GM12878 (cell line): ENCODE results near the gene TSFM. TPM values are rescaled to one million over a fixed set of nuclear protein-coding genes. Genes with fewer than 3 reads are reported as not detected.

Source experiments
- EGR1 ChIP-seq, 2 experiments: IDR thresholded peaks; 1 replicate in 1 of 2; 2 replicates in 1 of 2; pipeline ENCODE4 v1.6.1; 2011 to 2012; ENCODE audit warnings: low read depth in 2 of 2, low read length in 2 of 2, borderline replicate concordance in 1 of 2, mild to moderate bottlenecking in 1 of 2, moderate library complexity in 1 of 2
- EZH2 ChIP-seq: IDR thresholded peaks from 2 replicates; pipeline ENCODE4 v1.6.1; 2012; ENCODE audit warnings: low read depth, mild to moderate bottlenecking, control low read depth, inconsistent platforms, low read length, borderline replicate concordance; ENCODE audit not compliant: control insufficient read depth
- HCFC1 ChIP-seq: fragments of 150-350 bp; IDR thresholded peaks from 2 replicates; pipeline ENCODE4 v1.6.1; 2014; ENCODE audit warnings: low read length
- JUND ChIP-seq: IDR thresholded peaks from 2 replicates; pipeline ENCODE4 v1.6.1; 2012; ENCODE audit warnings: low read depth, mild to moderate bottlenecking, low read length, improper control_type of control experiment, moderate library complexity
- KLF5 ChIP-seq: fragments of 450-650 bp; IDR thresholded peaks from 2 replicates; pipeline ENCODE4 v1.6.1; 2014; ENCODE audit warnings: mild to moderate bottlenecking; ENCODE audit not compliant: partially characterized antibody
- POLR2AphosphoS2 ChIP-seq: IDR thresholded peaks from 2 replicates; pipeline ENCODE4 v1.6.1; 2011; ENCODE audit warnings: low read depth, mild to moderate bottlenecking, low read length, improper control_type of control experiment, moderate library complexity
- PRDM15 ChIP-seq: fragments of 450-650 bp; formaldehyde crosslinking; IDR thresholded peaks from 2 replicates; pipeline ENCODE4 v1.4.0; 2020; ENCODE audit warnings: mild to moderate bottlenecking, moderate library complexity
- SIN3A ChIP-seq: IDR thresholded peaks from 2 replicates; pipeline ENCODE4 v1.6.1; 2012; ENCODE audit warnings: low read depth, low read length, improper control_type of control experiment
- SUPT20H ChIP-seq: IDR thresholded peaks from 2 replicates; pipeline ENCODE4 v1.6.1; 2011; ENCODE audit warnings: low read depth, mild to moderate bottlenecking, low read length, moderate library complexity, borderline replicate concordance; ENCODE audit not compliant: control insufficient read depth
- polyA plus RNA-seq, 11 experiments: library from polyadenylated mRNA; depleted of rRNA in 4 of 11; unstranded in 6 of 11; stranded (reverse) in 5 of 11; fragments of >200 nt; fragmentation: Nextera tagmentation in 4 of 11; fragmentation: Illumina TruSeq in 1 of 11; extraction: Ambion mirVana in 4 of 11; extraction: Trizol in 1 of 11; gene quantifications; 1 replicate in 1 of 11; 2 replicates in 10 of 11; pipeline versions ENCODE4 v1.2.1 to v1.2.3, GENCODE V29; 2011 to 2016; ENCODE audit warnings: inconsistent platforms in 2 of 11, missing spikeins in 2 of 11, low read depth in 1 of 11
- total RNA-seq, 4 experiments: library from RNA; depleted of rRNA in 3 of 4; stranded (reverse); fragments of >200 nt in 3 of 4; fragmentation: Illumina TruSeq in 1 of 4; extraction: Trizol in 1 of 4; gene quantifications; 2 replicates each; pipeline versions ENCODE4 v1.2.1 to v1.2.3, GENCODE V29; 2013 to 2021
- TF ChIP-seq, protein P1 (sequence below): fragments of 450-650 bp; IDR thresholded peaks from 2 replicates; pipeline ENCODE4 v1.6.1; 2017; ENCODE audit warnings: mild to moderate bottlenecking, moderate library complexity
- TF ChIP-seq, protein P2 (sequence below): fragments of 450-650 bp; IDR thresholded peaks from 2 replicates; pipeline ENCODE4 v1.6.1; 2017; ENCODE audit warnings: antibody characterized with exemption, mild to moderate bottlenecking, moderate library complexity
- TF ChIP-seq, protein P3 (sequence below): fragments of 450-650 bp; formaldehyde crosslinking; IDR thresholded peaks from 2 replicates; pipeline ENCODE4 v1.4.0; 2022; ENCODE audit warnings: mild to moderate bottlenecking, moderate library complexity

Gene TSFM
- total and polyA plus RNA-seq, 10 of the 15 experiments (the other 5 are each of a cell fraction or from before 2014, with no cell fraction given): 36.7 to 132 (median 45.6) TPM

GRCh38 chr12:57782608-57783465 is at the start of gene TSFM (continued):
- TF ChIP-seq, protein P1, sequence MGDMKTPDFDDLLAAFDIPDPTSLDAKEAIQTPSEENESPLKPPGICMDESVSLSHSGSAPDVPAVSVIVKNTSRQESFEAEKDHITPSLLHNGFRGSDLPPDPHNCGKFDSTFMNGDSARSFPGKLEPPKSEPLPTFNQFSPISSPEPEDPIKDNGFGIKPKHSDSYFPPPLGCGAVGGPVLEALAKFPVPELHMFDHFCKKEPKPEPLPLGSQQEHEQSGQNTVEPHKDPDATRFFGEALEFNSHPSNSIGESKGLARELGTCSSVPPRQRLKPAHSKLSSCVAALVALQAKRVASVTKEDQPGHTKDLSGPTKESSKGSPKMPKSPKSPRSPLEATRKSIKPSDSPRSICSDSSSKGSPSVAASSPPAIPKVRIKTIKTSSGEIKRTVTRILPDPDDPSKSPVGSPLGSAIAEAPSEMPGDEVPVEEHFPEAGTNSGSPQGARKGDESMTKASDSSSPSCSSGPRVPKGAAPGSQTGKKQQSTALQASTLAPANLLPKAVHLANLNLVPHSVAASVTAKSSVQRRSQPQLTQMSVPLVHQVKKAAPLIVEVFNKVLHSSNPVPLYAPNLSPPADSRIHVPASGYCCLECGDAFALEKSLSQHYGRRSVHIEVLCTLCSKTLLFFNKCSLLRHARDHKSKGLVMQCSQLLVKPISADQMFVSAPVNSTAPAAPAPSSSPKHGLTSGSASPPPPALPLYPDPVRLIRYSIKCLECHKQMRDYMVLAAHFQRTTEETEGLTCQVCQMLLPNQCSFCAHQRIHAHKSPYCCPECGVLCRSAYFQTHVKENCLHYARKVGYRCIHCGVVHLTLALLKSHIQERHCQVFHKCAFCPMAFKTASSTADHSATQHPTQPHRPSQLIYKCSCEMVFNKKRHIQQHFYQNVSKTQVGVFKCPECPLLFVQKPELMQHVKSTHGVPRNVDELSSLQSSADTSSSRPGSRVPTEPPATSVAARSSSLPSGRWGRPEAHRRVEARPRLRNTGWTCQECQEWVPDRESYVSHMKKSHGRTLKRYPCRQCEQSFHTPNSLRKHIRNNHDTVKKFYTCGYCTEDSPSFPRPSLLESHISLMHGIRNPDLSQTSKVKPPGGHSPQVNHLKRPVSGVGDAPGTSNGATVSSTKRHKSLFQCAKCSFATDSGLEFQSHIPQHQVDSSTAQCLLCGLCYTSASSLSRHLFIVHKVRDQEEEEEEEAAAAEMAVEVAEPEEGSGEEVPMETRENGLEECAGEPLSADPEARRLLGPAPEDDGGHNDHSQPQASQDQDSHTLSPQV: no peak
- TF ChIP-seq EZH2 (no peak), KLF5 (peak; percentile 68), EGR1 (IDR thresholded peaks at IDR 0.05; ENCODE audit: borderline replicate concordance in 1 of 2, low read depth in 2 of 2, low read length in 2 of 2) (peak in 1 of 2 experiments; percentile 87; a peak in 2 of 3 replicates), PRDM15 (CRISPR knock-in tag) (no peak), HCFC1 (peak; percentile 80), SUPT20H (no peak), SIN3A (peak; percentile 88), POLR2AphosphoS2 (peak; percentile 74; the same call in 1 of the 2 replicates), JUND (no peak)
- TF ChIP-seq, protein P2, sequence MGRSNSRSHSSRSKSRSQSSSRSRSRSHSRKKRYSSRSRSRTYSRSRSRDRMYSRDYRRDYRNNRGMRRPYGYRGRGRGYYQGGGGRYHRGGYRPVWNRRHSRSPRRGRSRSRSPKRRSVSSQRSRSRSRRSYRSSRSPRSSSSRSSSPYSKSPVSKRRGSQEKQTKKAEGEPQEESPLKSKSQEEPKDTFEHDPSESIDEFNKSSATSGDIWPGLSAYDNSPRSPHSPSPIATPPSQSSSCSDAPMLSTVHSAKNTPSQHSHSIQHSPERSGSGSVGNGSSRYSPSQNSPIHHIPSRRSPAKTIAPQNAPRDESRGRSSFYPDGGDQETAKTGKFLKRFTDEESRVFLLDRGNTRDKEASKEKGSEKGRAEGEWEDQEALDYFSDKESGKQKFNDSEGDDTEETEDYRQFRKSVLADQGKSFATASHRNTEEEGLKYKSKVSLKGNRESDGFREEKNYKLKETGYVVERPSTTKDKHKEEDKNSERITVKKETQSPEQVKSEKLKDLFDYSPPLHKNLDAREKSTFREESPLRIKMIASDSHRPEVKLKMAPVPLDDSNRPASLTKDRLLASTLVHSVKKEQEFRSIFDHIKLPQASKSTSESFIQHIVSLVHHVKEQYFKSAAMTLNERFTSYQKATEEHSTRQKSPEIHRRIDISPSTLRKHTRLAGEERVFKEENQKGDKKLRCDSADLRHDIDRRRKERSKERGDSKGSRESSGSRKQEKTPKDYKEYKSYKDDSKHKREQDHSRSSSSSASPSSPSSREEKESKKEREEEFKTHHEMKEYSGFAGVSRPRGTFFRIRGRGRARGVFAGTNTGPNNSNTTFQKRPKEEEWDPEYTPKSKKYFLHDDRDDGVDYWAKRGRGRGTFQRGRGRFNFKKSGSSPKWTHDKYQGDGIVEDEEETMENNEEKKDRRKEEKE: no peak
- TF ChIP-seq, protein P3, sequence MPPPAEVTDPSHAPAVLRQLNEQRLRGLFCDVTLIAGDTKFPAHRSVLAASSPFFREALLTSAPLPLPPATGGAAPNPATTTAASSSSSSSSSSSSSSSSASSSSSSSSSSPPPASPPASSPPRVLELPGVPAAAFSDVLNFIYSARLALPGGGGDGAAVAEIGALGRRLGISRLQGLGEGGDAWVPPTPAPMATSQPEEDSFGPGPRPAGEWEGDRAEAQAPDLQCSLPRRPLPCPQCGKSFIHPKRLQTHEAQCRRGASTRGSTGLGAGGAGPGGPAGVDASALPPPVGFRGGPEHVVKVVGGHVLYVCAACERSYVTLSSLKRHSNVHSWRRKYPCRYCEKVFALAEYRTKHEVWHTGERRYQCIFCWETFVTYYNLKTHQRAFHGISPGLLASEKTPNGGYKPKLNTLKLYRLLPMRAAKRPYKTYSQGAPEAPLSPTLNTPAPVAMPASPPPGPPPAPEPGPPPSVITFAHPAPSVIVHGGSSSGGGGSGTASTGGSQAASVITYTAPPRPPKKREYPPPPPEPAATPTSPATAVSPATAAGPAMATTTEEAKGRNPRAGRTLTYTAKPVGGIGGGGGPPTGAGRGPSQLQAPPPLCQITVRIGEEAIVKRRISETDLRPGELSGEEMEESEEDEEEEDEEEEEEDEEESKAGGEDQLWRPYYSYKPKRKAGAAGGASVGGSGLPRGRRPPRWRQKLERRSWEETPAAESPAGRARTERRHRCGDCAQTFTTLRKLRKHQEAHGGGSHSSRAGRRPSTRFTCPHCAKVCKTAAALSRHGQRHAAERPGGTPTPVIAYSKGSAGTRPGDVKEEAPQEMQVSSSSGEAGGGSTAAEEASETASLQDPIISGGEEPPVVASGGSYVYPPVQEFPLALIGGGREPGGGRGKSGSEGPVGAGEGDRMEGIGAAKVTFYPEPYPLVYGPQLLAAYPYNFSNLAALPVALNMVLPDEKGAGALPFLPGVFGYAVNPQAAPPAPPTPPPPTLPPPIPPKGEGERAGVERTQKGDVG (CRISPR knock-in tag): no peak
